Left ventricle myocardium superior (tissue), 1 donor: Measurements from ENCODE around the gene GSTO1. TPM values are rescaled to one million over a fixed set of nuclear protein-coding genes. Genes with fewer than 3 reads are reported as not detected.

ENCODE experiments used
- ATAC-seq: fragments of 200-7000 bp; cut with Tn5 transposase; one replicate; pipeline ENCODE4 v1.9.1; 2020; ENCODE audit warnings: mild to moderate bottlenecking, moderate library complexity
- DNase-seq: peaks from one replicate; pipeline ENCODE4 v3.0.0-alpha.2; 2020
- intact Hi-C: fragments of 100-400 bp; cut with micrococcal nuclease; formaldehyde crosslinking; loops from one replicate; pipeline ENCODE4 v1.11.0; 2022
- total RNA-seq: library from RNA; stranded (reverse); fragmentation: NEBNext Ultra II Directional; extraction: Animal tissue kit (Norgen Biotek cat#: 25700); gene quantifications from one replicate; pipeline ENCODE4 v1.2.1, GENCODE V29; 2021
- donor health status: DM: no; HTN: yes; CAD: no; lungs with severe emphysema.

Gene GSTO1
- total RNA-seq, 1 donor from 2014 or later = 163 TPM

- ATAC-seq (peak; percentile 100), DNase-seq (peak; percentile 99)
- intact Hi-C loops = no loop called here
Measured at GRCh38 chr10:104268713-104269645, 14.3 kb downstream of the GSTO1 start, which contains the start of gene GSTO2. Gene GSTO2 (plus strand): TSS chr10:104269184. CDS start chr10:104274916, 5,732 bp downstream.

GRCh38 chr10:104273286-104273685 lies 18.6 kb downstream of the GSTO1 start:
- no peak for ATAC-seq
- DNase-seq = no peak

GRCh38 chr10:104273899-104274575 lies 19.3 kb downstream of the GSTO1 start:
- intact Hi-C loops = no loop called here
- ATAC-seq (no peak), DNase-seq (no peak)

More at GRCh38 chr10:104273286-104273685, 18.6 kb downstream of the GSTO1 start:
- intact Hi-C loops = no loop called here

- intact Hi-C loops = no loop called here
- ATAC-seq = peak; percentile 80
- peak; percentile 60 for DNase-seq
Measured at GRCh38 chr10:104274762-104275721, 20.4 kb downstream of the GSTO1 start.

- intact Hi-C loops = no loop called here
- no peak for ATAC-seq
- no peak for DNase-seq
Measured at GRCh38 chr10:104276192-104276591, 21.5 kb downstream of the GSTO1 start.

- no peak for ATAC-seq
- no peak for DNase-seq
- intact Hi-C loops = no loop called here
Measured at GRCh38 chr10:104277785-104278184, 23.1 kb downstream of the GSTO1 start.

GRCh38 chr10:104279550-104280259 lies 25.0 kb downstream of the GSTO1 start:
- intact Hi-C loops = no loop called here
- ATAC-seq (no peak), DNase-seq (no peak)

GRCh38 chr10:104281694-104282093 lies 27.0 kb downstream of the GSTO1 start:
- ATAC-seq = no peak
- intact Hi-C loops = no loop called here
- no peak for DNase-seq

- DNase-seq (no peak), ATAC-seq (no peak)
- intact Hi-C loops = no loop called here
Measured at GRCh38 chr10:104284846-104285245, 30.2 kb downstream of the GSTO1 start.

GRCh38 chr10:104286939-104287338 lies 32.2 kb downstream of the GSTO1 start:
- ATAC-seq (no peak), DNase-seq (no peak)
- intact Hi-C loops = no loop called here

GRCh38 chr10:104288355-104288754 lies 33.7 kb downstream of the GSTO1 start:
- ATAC-seq (no peak), DNase-seq (no peak)
- intact Hi-C loops = no loop called here

- ATAC-seq = peak; percentile 97
- intact Hi-C loops = loop anchor here (2.0 kb wide), 1 partner anchor 59 kb away; no protein-coding TSS in a partner anchor
- peak; percentile 94 for DNase-seq
Measured at GRCh38 chr10:104291439-104291951, 36.8 kb downstream of the GSTO1 start.

- DNase-seq (no peak), ATAC-seq (no peak)
- intact Hi-C loops = no loop called here
Measured at GRCh38 chr10:104293011-104293410, 38.3 kb downstream of the GSTO1 start.

- intact Hi-C loops = no loop called here
- no peak for ATAC-seq
- DNase-seq = no peak
Measured at GRCh38 chr10:104293781-104294321, 39.2 kb downstream of the GSTO1 start.

- intact Hi-C loops = no loop called here
- ATAC-seq (no peak), DNase-seq (no peak)
Measured at GRCh38 chr10:104296687-104297436, 42.2 kb downstream of the GSTO1 start.

- no peak for ATAC-seq
- DNase-seq = no peak
- intact Hi-C loops = no loop called here
Measured at GRCh38 chr10:104297697-104298660, 43.3 kb downstream of the GSTO1 start.
